Activated naive CD8-positive, alpha-beta T cell (primary cell): ENCODE measurements around the gene SELENBP1.
A peak's percentile ranks its signal among the peaks of the same experiment; 100 is the strongest.

Experiments used
- H3K27ac Mint-ChIP-seq: one replicate; pipeline ENCODE4 v1.8.0; 2021; ENCODE audit warnings: mixed read lengths
- H3K27me3 Mint-ChIP-seq: one replicate; pipeline ENCODE4 v1.8.0; 2021; ENCODE audit warnings: mixed read lengths
- H3K36me3 Mint-ChIP-seq: one replicate; pipeline ENCODE4 v1.8.0; 2021; ENCODE audit warnings: mixed read lengths
- H3K4me1 Mint-ChIP-seq: one replicate; pipeline ENCODE4 v1.8.0; 2021; ENCODE audit warnings: low read depth, mixed read lengths
- H3K4me3 Mint-ChIP-seq: one replicate; pipeline ENCODE4 v1.8.0; 2021; ENCODE audit warnings: mild to moderate bottlenecking, mixed read lengths
- H3K9me3 Mint-ChIP-seq: one replicate; pipeline ENCODE4 v1.8.0; 2021; ENCODE audit warnings: low read depth, mixed read lengths

The SELENBP1 gene

GRCh38 chr1:151342021-151342420 lies 30.5 kb downstream of the SELENBP1 start:
- Mint-ChIP-seq H3K27me3 (no peaks in the 10 kb centered on the region), H3K36me3 (peaks cover 2% of the 10 kb centered on the region), H3K9me3 (no peaks in the 10 kb centered on the region), H3K27ac (peak overlapping the region; percentile 22), H3K4me3 (no peak overlapping the region), H3K4me1 (peaks cover 42% of the 10 kb centered on the region)

- peak overlapping the region; percentile 0 for H3K4me3 Mint-ChIP-seq
- no peaks in the 10 kb centered on the region for H3K9me3 Mint-ChIP-seq
- H3K36me3 Mint-ChIP-seq, result peaks cover 2% of the 10 kb centered on the region
- peak overlapping the region; percentile 0 for H3K27ac Mint-ChIP-seq
- no peaks in the 10 kb centered on the region for H3K27me3 Mint-ChIP-seq
- H3K4me1 Mint-ChIP-seq, result peaks cover 34% of the 10 kb centered on the region
Measured at GRCh38 chr1:151340870-151341754, 31.4 kb downstream of the SELENBP1 start.

- Mint-ChIP-seq H3K27me3 (no peaks in the 10 kb centered on the region), H3K36me3 (no peaks in the 10 kb centered on the region), H3K4me3 (no peak overlapping the region), H3K4me1 (peaks cover 10% of the 10 kb centered on the region), H3K9me3 (no peaks in the 10 kb centered on the region), H3K27ac (peak overlapping the region; percentile 8)
Measured at GRCh38 chr1:151336556-151336955, 35.9 kb downstream of the SELENBP1 start.

- H3K9me3 Mint-ChIP-seq, result no peaks in the 10 kb centered on the region
- peaks cover 3% of the 10 kb centered on the region for H3K4me1 Mint-ChIP-seq
- H3K36me3 Mint-ChIP-seq, result no peaks in the 10 kb centered on the region
- H3K4me3 Mint-ChIP-seq, result no peak overlapping the region
- H3K27ac Mint-ChIP-seq, result no peak overlapping the region
- no peaks in the 10 kb centered on the region for H3K27me3 Mint-ChIP-seq
Measured at GRCh38 chr1:151334822-151335221, 37.7 kb downstream of the SELENBP1 start.

- Mint-ChIP-seq H3K27ac (peak overlapping the region; percentile 98), H3K9me3 (no peaks in the 10 kb centered on the region), H3K4me1 (peaks cover 33% of the 10 kb centered on the region), H3K27me3 (no peaks in the 10 kb centered on the region), H3K36me3 (peaks cover 2% of the 10 kb centered on the region), H3K4me3 (peak overlapping the region; percentile 99)
Measured at GRCh38 chr1:151327903-151328674, 44.4 kb downstream of the SELENBP1 start.

GRCh38 chr1:151327223-151327902 lies 45.1 kb downstream of the SELENBP1 start, which contains the start of gene PI4KB:
PI4KB (minus strand) TSS chr1:151327416; CDS start chr1:151316481, 10,935 bp downstream.
- Mint-ChIP-seq H3K4me1 (peaks cover 37% of the 10 kb centered on the region), H3K9me3 (no peaks in the 10 kb centered on the region), H3K27ac (peak within 1 kb of the TSS; percentile 98), H3K4me3 (peak within 1 kb of the TSS; percentile 99), H3K27me3 (no peaks in the 10 kb centered on the region), H3K36me3 (peaks cover 2% of the 10 kb centered on the region)

GRCh38 chr1:151326619-151327222 lies 45.8 kb downstream of the SELENBP1 start:
- peak overlapping the region; percentile 99 for H3K4me3 Mint-ChIP-seq
- peak overlapping the region; percentile 95 for H3K27ac Mint-ChIP-seq
- H3K9me3 Mint-ChIP-seq, result no peaks in the 10 kb centered on the region
- H3K4me1 Mint-ChIP-seq, result peaks cover 43% of the 10 kb centered on the region
- H3K27me3 Mint-ChIP-seq, result no peaks in the 10 kb centered on the region
- H3K36me3 Mint-ChIP-seq, result peaks cover 2% of the 10 kb centered on the region

- H3K4me1 Mint-ChIP-seq, result peaks cover 44% of the 10 kb centered on the region
- H3K36me3 Mint-ChIP-seq, result peaks cover 2% of the 10 kb centered on the region
- no peaks in the 10 kb centered on the region for H3K27me3 Mint-ChIP-seq
- H3K4me3 Mint-ChIP-seq, result peak overlapping the region; percentile 99
- H3K27ac Mint-ChIP-seq, result peak overlapping the region; percentile 95
- H3K9me3 Mint-ChIP-seq, result no peaks in the 10 kb centered on the region
Measured at GRCh38 chr1:151325646-151326429, 46.7 kb downstream of the SELENBP1 start.

GRCh38 chr1:151325231-151325630 lies 47.3 kb downstream of the SELENBP1 start:
- peaks cover 49% of the 10 kb centered on the region for H3K4me1 Mint-ChIP-seq
- peak overlapping the region; percentile 95 for H3K27ac Mint-ChIP-seq
- H3K27me3 Mint-ChIP-seq, result no peaks in the 10 kb centered on the region
- H3K4me3 Mint-ChIP-seq, result peak overlapping the region; percentile 99
- no peaks in the 10 kb centered on the region for H3K9me3 Mint-ChIP-seq
- peaks cover 2% of the 10 kb centered on the region for H3K36me3 Mint-ChIP-seq

- Mint-ChIP-seq H3K4me1 (peaks cover 52% of the 10 kb centered on the region), H3K36me3 (peaks cover 3% of the 10 kb centered on the region), H3K27ac (no peak overlapping the region), H3K4me3 (peak overlapping the region; percentile 42), H3K9me3 (no peaks in the 10 kb centered on the region), H3K27me3 (no peaks in the 10 kb centered on the region)
Measured at GRCh38 chr1:151324390-151324930, 48.0 kb downstream of the SELENBP1 start.

- no peaks in the 10 kb centered on the region for H3K9me3 Mint-ChIP-seq
- peaks cover 38% of the 10 kb centered on the region for H3K4me1 Mint-ChIP-seq
- H3K27me3 Mint-ChIP-seq, result no peaks in the 10 kb centered on the region
- H3K4me3 Mint-ChIP-seq, result no peak overlapping the region
- no peak overlapping the region for H3K27ac Mint-ChIP-seq
- H3K36me3 Mint-ChIP-seq, result peaks cover 12% of the 10 kb centered on the region
Measured at GRCh38 chr1:151318975-151319374, 53.5 kb downstream of the SELENBP1 start.

GRCh38 chr1:151315565-151316235 lies 56.8 kb downstream of the SELENBP1 start:
- Mint-ChIP-seq H3K27me3 (no peaks in the 10 kb centered on the region), H3K27ac (no peak overlapping the region), H3K36me3 (peaks cover 14% of the 10 kb centered on the region), H3K9me3 (no peaks in the 10 kb centered on the region), H3K4me1 (peaks cover 55% of the 10 kb centered on the region), H3K4me3 (no peak overlapping the region)
